KMS-11 (cell line): ENCODE measurements around the gene PRCP.

Experiments
- H2AFZ ChIP-seq: fragments of 200-600 bp; sonication (generic); 2 replicates; pipeline ENCODE4 v1.6.1; 2016; ENCODE audit warnings: antibody characterized with exemption, mixed run types, low read depth
- H3K27ac ChIP-seq: fragments of 200-600 bp; sonication (generic); 2 replicates; pipeline ENCODE4 v1.6.1; 2016; ENCODE audit warnings: mild to moderate bottlenecking, mixed run types
- H3K27me3 ChIP-seq: fragments of 200-600 bp; sonication (generic); 2 replicates; pipeline ENCODE4 v1.6.1; 2017; ENCODE audit warnings: mild to moderate bottlenecking, low read depth, mixed run types, moderate library complexity; ENCODE audit not compliant: insufficient read depth
- H3K36me3 ChIP-seq: fragments of 200-600 bp; sonication (generic); 2 replicates; pipeline ENCODE4 v1.6.1; 2017; ENCODE audit warnings: mild to moderate bottlenecking, mixed run types; ENCODE audit not compliant: insufficient read depth
- H3K4me1 ChIP-seq: fragments of 200-600 bp; sonication (generic); 2 replicates; pipeline ENCODE4 v1.6.1; 2016; ENCODE audit warnings: mild to moderate bottlenecking, low read depth, mixed run types; ENCODE audit not compliant: poor library complexity, severe bottlenecking
- H3K4me2 ChIP-seq: fragments of 200-600 bp; sonication (generic); 2 replicates; pipeline ENCODE4 v1.7.0; 2016; ENCODE audit warnings: mild to moderate bottlenecking, mixed run types
- H3K4me3 ChIP-seq: fragments of 200-600 bp; sonication (generic); IDR thresholded peaks from 2 replicates; pipeline ENCODE4 v1.6.1; 2017; ENCODE audit warnings: low read depth, low read length, mixed read lengths; ENCODE audit not compliant: insufficient read depth
- H3K79me2 ChIP-seq: fragments of 200-600 bp; sonication (generic); 2 replicates; pipeline ENCODE4 v1.6.1; 2016; ENCODE audit warnings: low read depth, mixed run types; ENCODE audit not compliant: insufficient read depth
- H3K9ac ChIP-seq: fragments of 200-600 bp; sonication (generic); 2 replicates; pipeline ENCODE4 v1.6.1; 2016; ENCODE audit warnings: mild to moderate bottlenecking, mixed run types
- H4K20me1 ChIP-seq: fragments of 200-600 bp; sonication (generic); 2 replicates; pipeline ENCODE4 v1.6.1; 2016; ENCODE audit warnings: mild to moderate bottlenecking, mixed run types; ENCODE audit not compliant: insufficient read depth
- CTCF ChIP-seq: fragments of 200-600 bp; sonication (generic); conservative IDR thresholded peaks from 2 replicates; pipeline ENCODE4 v1.6.1; 2017; ENCODE audit warnings: low read depth, mild to moderate bottlenecking, antibody characterized with exemption, low read length, moderate library complexity, mixed read lengths

Gene PRCP

GRCh38 chr11:82792822-82793569 is 107.2 kb downstream of the PRCP start:
- no peaks in the 10 kb centered on the region for H3K36me3 ChIP-seq
- H3K4me1 ChIP-seq, result no peaks in the 10 kb centered on the region
- no peak overlapping the region for H3K27ac ChIP-seq
- no peaks in the 10 kb centered on the region for H4K20me1 ChIP-seq
- no peaks in the 10 kb centered on the region for H3K79me2 ChIP-seq
- H2AFZ ChIP-seq, result no peak overlapping the region
- no peak overlapping the region for H3K4me3 ChIP-seq
- H3K27me3 ChIP-seq, result no peaks in the 10 kb centered on the region
- TF ChIP-seq CTCF, result no peak
- H3K9ac ChIP-seq, result no peak overlapping the region
- H3K4me2 ChIP-seq, result no peak overlapping the region

- H3K36me3 ChIP-seq, result no peaks in the 10 kb centered on the region
- no peak overlapping the region for H3K4me3 ChIP-seq
- H3K27ac ChIP-seq, result no peak overlapping the region
- no peaks in the 10 kb centered on the region for H3K4me1 ChIP-seq
- H3K79me2 ChIP-seq, result no peaks in the 10 kb centered on the region
- H3K9ac ChIP-seq, result no peak overlapping the region
- no peaks in the 10 kb centered on the region for H4K20me1 ChIP-seq
- H3K27me3 ChIP-seq, result no peaks in the 10 kb centered on the region
- no peak overlapping the region for H3K4me2 ChIP-seq
- TF ChIP-seq CTCF, result no peak
- H2AFZ ChIP-seq, result no peak overlapping the region
Observed at GRCh38 chr11:82792319-82792718, 107.9 kb downstream of the PRCP start.

GRCh38 chr11:82791779-82792178 is 108.5 kb downstream of the PRCP start:
- no peak overlapping the region for H2AFZ ChIP-seq
- no peaks in the 10 kb centered on the region for H3K79me2 ChIP-seq
- no peak overlapping the region for H3K27ac ChIP-seq
- no peak overlapping the region for H3K4me2 ChIP-seq
- no peaks in the 10 kb centered on the region for H4K20me1 ChIP-seq
- no peak overlapping the region for H3K4me3 ChIP-seq
- no peak overlapping the region for H3K9ac ChIP-seq
- no peaks in the 10 kb centered on the region for H3K27me3 ChIP-seq
- no peak for TF ChIP-seq CTCF
- H3K4me1 ChIP-seq, result no peaks in the 10 kb centered on the region
- no peaks in the 10 kb centered on the region for H3K36me3 ChIP-seq

- H3K9ac ChIP-seq, result no peak overlapping the region
- no peaks in the 10 kb centered on the region for H3K79me2 ChIP-seq
- no peak overlapping the region for H3K4me3 ChIP-seq
- H4K20me1 ChIP-seq, result no peaks in the 10 kb centered on the region
- H2AFZ ChIP-seq, result no peak overlapping the region
- H3K36me3 ChIP-seq, result no peaks in the 10 kb centered on the region
- H3K27ac ChIP-seq, result no peak overlapping the region
- no peaks in the 10 kb centered on the region for H3K4me1 ChIP-seq
- H3K4me2 ChIP-seq, result no peak overlapping the region
- H3K27me3 ChIP-seq, result no peaks in the 10 kb centered on the region
- TF ChIP-seq CTCF, result no peak
Observed at GRCh38 chr11:82790723-82791484, 109.3 kb downstream of the PRCP start.
